ENCODE measurements around the gene RPTOR.

RPTOR gene

GRCh38 chr17:80513892-80514291 is 30.7 kb upstream of the RPTOR start:
- no peak for TF ChIP-seq CTCF (IDR thresholded peaks at IDR 0.05; ENCODE audit: extremely low read depth, missing control alignments)
- no peak for DNase-seq (ENCODE audit: low spot score)

- TF ChIP-seq CTCF (IDR thresholded peaks at IDR 0.05; ENCODE audit: extremely low read depth, missing control alignments): no peak
- no peak for DNase-seq (ENCODE audit: low spot score)
These were observed 28.3 kb upstream of the RPTOR start for GRCh38 chr17:80516171-80516932.

DNA sequence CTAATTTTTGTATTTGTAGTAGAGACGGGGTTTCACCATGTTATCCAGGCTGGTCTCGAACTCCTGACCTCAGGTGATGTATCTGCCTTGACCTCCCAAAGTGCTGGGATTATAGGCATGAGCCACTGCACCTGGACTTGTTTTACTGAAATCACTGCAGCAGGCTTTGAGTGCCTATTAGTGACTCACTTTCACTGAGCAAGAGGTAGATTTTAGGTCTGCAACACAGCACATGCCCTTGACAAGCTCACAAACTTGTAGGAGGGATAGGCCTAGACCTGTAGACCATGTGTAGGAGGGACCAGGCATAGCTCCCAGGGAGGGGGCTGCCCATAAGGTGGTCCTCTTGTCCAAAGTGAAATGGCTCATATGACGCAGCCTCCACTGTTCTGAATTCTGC is 27.0 kb upstream of the RPTOR start:
- DNase-seq (ENCODE audit: low spot score): no peak
- no peak for TF ChIP-seq CTCF (IDR thresholded peaks at IDR 0.05; ENCODE audit: extremely low read depth, missing control alignments)

DNA sequence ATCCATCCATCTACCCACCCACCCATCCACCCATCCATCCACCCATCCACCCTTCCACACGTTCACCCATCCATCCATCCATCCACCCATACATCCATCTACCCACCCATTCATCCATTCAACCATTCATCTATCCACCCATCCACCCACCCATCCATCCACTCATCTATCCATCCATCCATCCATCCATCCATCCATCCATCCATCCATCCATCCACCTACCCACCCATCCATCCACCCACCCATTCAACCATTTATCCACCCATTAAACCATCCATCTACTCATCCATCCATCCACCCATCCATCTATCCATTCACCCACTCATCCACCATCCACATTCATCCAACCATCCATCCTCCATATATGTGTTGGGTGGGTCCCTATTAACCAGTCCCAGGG is 26.2 kb upstream of the RPTOR start:
- no peak for TF ChIP-seq CTCF (IDR thresholded peaks at IDR 0.05; ENCODE audit: extremely low read depth, missing control alignments)
- no peak for DNase-seq (ENCODE audit: low spot score)

DNA sequence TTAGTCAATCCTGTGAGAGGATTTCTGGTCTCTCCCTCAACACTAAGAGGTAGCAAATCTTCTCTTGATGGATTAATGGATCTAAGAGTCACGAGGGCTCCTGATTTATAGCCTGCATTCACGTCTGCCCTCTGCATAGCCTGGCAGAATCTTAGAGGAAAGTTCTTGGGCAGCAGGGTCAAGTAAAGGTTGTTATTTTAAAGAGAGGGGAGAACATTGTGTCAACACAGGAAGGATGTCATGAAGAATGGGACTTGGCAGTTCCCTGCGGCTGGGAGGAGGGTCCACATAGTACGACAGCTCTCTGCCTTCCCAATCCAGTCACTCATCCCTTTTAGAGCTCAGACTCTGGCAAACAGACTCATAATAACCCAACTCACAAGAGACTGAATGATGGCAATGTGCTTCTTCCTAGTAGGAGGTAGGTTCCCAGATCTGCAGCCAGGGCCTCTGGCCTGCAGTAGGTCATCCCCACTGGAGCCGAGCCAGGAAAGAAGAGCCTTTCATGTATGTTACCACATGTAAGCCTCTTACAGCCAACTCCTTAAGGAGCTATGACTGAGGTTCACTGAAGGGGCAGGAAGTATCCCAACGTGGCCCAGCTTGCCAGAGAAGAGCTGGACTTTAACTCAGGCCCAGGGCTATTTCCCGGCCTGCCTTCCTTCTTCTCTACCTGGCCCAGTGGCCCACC is 25.4 kb upstream of the RPTOR start:
- TF ChIP-seq CTCF (IDR thresholded peaks at IDR 0.05; ENCODE audit: extremely low read depth, missing control alignments): no peak
- no peak for DNase-seq (ENCODE audit: low spot score)

GRCh38 chr17:80520810-80521455 is 23.7 kb upstream of the RPTOR start:
- TF ChIP-seq CTCF (IDR thresholded peaks at IDR 0.05; ENCODE audit: extremely low read depth, missing control alignments): no peak
- no peak for DNase-seq (ENCODE audit: low spot score)

Measured in GM20000 (cell line).